MM.1S (cell line): ENCODE results near the gene C4BPB.

Source experiments
- DNase-seq: peaks from one replicate; pipeline ENCODE4 v3.0.0-alpha.2; 2015
- H2AFZ ChIP-seq: fragments of 300-600 bp; sonication (generic); 2 replicates; pipeline ENCODE4 v1.6.0; 2016; ENCODE audit warnings: antibody characterized with exemption, low read length
- H3F3A ChIP-seq: fragments of 300-600 bp; sonication (generic); 2 replicates; pipeline ENCODE4 v1.6.1; 2016; ENCODE audit warnings: mild to moderate bottlenecking, antibody characterized with exemption, low read length, moderate library complexity, mixed read lengths; ENCODE audit not compliant: insufficient read depth
- H3K27ac ChIP-seq: fragments of 300-600 bp; sonication (generic); 2 replicates; pipeline ENCODE4 v1.5.1; 2016; ENCODE audit warnings: mild to moderate bottlenecking, low read length
- H3K27me3 ChIP-seq: fragments of 300-600 bp; sonication (generic); replicated peaks from 2 replicates; pipeline ENCODE4 v1.6.0; 2016; ENCODE audit warnings: low read length; ENCODE audit not compliant: insufficient read depth
- H3K36me3 ChIP-seq: fragments of 300-600 bp; sonication (generic); replicated peaks from 2 replicates; pipeline ENCODE4 v1.6.1; 2016; ENCODE audit warnings: mild to moderate bottlenecking, low read length, mixed read lengths; ENCODE audit not compliant: insufficient read depth
- H3K4me1 ChIP-seq: fragments of 300-600 bp; sonication (generic); 2 replicates; pipeline ENCODE4 v1.6.1; 2016; ENCODE audit warnings: low read length, mixed read lengths
- H3K4me2 ChIP-seq: fragments of 300-600 bp; sonication (generic); 2 replicates; pipeline ENCODE4 v1.6.0; 2016; ENCODE audit warnings: low read depth, low read length
- H3K4me3 ChIP-seq: fragments of 300-600 bp; sonication (generic); 2 replicates; pipeline ENCODE4 v1.5.1; 2016; ENCODE audit warnings: low read length, mixed read lengths
- H3K79me2 ChIP-seq: fragments of 300-600 bp; sonication (generic); 2 replicates; pipeline ENCODE4 v1.6.1; 2016; ENCODE audit warnings: mixed run types, low read length, mixed read lengths
- H3K9ac ChIP-seq: fragments of 300-600 bp; sonication (generic); 2 replicates; pipeline ENCODE4 v1.6.1; 2016; ENCODE audit warnings: low read length, mixed read lengths
- H3K9me2 ChIP-seq: fragments of 300-600 bp; sonication (generic); replicated peaks from 2 replicates; pipeline ENCODE4 v1.6.1; 2016; ENCODE audit warnings: mild to moderate bottlenecking, low read length, mixed read lengths; ENCODE audit not compliant: insufficient read depth
- H3K9me3 ChIP-seq: fragments of 300-600 bp; sonication (generic); replicated peaks from 2 replicates; pipeline ENCODE4 v1.6.1; 2016; ENCODE audit warnings: mild to moderate bottlenecking, low read length, mixed read lengths; ENCODE audit not compliant: insufficient read depth
- H4K20me1 ChIP-seq: fragments of 300-600 bp; sonication (generic); 2 replicates; pipeline ENCODE4 v1.6.1; 2016; ENCODE audit warnings: mild to moderate bottlenecking, low read length, moderate library complexity, mixed read lengths; ENCODE audit not compliant: insufficient read depth
- EZH2 ChIP-seq: fragments of 300-600 bp; sonication (generic); optimal IDR thresholded peaks from 2 replicates; pipeline ENCODE3; 2017; ENCODE audit warnings: low read depth, mild to moderate bottlenecking, antibody characterized with exemption, low read length, mixed read lengths
- EZH2phosphoT487 ChIP-seq: fragments of 300-600 bp; sonication (generic); IDR thresholded peaks from 2 replicates; pipeline ENCODE4 v1.6.1; 2018; ENCODE audit warnings: antibody characterized with exemption, low read length
- TF ChIP-seq, protein P1 (sequence below): fragments of 300-600 bp; sonication (generic); IDR thresholded peaks from 2 replicates; pipeline ENCODE4 v1.5.1; 2016; ENCODE audit warnings: antibody characterized with exemption, low read length, mixed read lengths

The C4BPB gene

DNA sequence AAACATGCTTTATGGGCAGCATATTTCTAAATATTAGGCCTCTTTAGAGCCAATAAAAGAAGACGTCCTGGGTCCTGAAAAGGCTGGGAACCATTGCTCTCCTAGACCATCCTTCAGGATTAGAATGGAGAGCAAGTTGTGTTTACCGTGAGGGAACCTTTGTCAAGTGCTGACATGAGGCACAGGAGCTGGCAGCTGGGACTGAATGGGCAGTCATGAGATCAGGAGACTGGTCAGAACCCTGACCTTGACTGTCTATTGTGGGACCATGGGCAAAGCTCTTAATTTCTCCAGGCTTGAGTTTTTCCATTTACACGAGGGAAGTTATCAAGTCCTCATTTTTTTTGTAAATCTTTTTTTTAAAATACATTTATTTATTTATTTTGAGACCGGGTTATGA, 30.4 kb upstream of the C4BPB start:
- DNase-seq = no peak
- no peak overlapping the region for H3K4me3 ChIP-seq
- H3K36me3 ChIP-seq = no peaks in the 10 kb centered on the region
- no peak overlapping the region; the same call in 1 of the 2 replicates for H3K27ac ChIP-seq
- H3F3A ChIP-seq = peaks cover 30% of the 10 kb centered on the region
- H3K79me2 ChIP-seq = no peaks in the 10 kb centered on the region
- no peak overlapping the region for H3K4me2 ChIP-seq
- peaks cover 34% of the 10 kb centered on the region for H3K4me1 ChIP-seq
- H3K9ac ChIP-seq = no peak overlapping the region
- no peak for TF ChIP-seq EZH2phosphoT487
- H3K9me3 ChIP-seq = no peaks in the 10 kb centered on the region
- H3K9me2 ChIP-seq = no peaks in the 10 kb centered on the region
- H3K27me3 ChIP-seq = no peaks in the 10 kb centered on the region
- H2AFZ ChIP-seq = no peak overlapping the region
- no peaks in the 10 kb centered on the region for H4K20me1 ChIP-seq

DNA sequence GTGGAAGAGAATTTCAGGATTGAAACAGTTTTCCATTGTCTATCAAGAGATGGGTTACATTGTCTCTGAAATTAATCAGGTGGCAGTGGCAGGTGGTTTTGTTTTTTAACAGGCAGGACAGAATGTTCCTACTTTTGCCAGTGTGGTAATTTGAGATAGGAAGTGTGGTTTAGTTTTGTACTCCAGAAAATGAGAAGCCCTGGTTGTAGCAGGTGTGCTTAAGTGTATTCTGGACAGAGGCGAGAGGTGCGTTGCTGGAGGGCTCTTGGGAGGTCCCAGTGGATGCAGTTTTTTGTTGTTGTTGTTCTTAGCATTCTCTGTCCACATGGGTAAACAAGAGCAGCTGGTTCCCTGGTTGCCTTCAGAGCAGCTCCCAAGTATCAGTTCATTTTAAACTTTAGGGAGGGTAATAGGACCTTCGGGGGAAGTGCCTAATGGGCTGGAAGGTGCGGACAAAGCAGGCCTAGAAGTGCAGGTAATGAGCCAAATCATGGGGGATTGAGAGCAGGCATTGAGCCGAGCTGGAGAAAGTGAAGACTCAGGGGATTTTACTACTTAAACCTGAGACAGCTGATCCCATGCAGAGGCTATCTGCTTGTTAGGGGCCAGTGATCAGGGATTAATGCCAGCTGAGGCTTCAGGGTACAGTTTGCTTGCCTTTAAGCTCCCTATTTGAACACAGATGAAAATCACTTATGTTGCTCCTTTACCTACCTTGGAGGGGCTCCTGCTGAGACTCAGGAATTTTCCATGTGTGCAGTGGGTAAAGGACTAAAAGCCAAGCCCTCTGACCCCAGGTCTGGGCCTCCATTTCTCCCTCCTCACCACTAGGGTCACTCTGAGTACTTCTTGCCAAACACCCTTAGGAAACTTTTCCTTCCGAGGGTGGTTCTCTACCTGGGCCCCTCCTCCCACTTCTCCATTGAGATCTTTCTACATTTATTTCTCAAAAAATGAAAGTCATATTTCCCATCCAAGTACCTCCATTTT, 29.5 kb upstream of the C4BPB start:
- Histone ChIP-seq H3K9me3 (no peaks in the 10 kb centered on the region), H4K20me1 (no peaks in the 10 kb centered on the region), H3K4me1 (peaks cover 32% of the 10 kb centered on the region), H3K4me2 (peak overlapping the region; percentile 22; the same call in 1 of the 2 replicates), H3K27ac (peak overlapping the region; percentile 27; the same call in 1 of the 2 replicates), H3K4me3 (no peak overlapping the region), H3K27me3 (no peaks in the 10 kb centered on the region), H2AFZ (no peak overlapping the region), H3F3A (peaks cover 24% of the 10 kb centered on the region), H3K36me3 (no peaks in the 10 kb centered on the region), H3K79me2 (no peaks in the 10 kb centered on the region), H3K9me2 (no peaks in the 10 kb centered on the region), H3K9ac (no peak overlapping the region)
- no peak for TF ChIP-seq EZH2
- TF ChIP-seq, protein P1, sequence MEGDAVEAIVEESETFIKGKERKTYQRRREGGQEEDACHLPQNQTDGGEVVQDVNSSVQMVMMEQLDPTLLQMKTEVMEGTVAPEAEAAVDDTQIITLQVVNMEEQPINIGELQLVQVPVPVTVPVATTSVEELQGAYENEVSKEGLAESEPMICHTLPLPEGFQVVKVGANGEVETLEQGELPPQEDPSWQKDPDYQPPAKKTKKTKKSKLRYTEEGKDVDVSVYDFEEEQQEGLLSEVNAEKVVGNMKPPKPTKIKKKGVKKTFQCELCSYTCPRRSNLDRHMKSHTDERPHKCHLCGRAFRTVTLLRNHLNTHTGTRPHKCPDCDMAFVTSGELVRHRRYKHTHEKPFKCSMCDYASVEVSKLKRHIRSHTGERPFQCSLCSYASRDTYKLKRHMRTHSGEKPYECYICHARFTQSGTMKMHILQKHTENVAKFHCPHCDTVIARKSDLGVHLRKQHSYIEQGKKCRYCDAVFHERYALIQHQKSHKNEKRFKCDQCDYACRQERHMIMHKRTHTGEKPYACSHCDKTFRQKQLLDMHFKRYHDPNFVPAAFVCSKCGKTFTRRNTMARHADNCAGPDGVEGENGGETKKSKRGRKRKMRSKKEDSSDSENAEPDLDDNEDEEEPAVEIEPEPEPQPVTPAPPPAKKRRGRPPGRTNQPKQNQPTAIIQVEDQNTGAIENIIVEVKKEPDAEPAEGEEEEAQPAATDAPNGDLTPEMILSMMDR = peak; percentile 38
- peak; percentile 57 for DNase-seq

DNA sequence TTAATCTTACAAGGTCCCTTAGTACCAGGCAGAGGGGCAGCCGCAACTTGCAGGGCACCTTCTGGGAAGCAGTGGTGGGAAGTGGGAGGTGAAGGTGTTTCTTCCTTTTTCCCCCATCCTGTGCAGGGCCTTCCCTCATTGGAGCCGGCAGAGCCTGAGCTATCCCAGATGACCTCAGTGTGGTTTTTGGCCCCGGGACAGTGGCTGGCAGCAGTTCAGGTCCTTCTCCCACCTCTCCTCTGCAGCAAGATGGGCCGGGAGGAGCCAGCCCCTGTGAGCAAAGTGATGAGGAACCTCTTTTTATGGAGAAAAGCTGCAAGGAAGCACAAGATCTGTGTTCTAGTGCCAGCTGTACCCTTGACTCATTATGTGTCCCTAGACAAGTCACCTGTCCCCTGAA, 28.8 kb upstream of the C4BPB start:
- Histone ChIP-seq H3K9me2 (no peaks in the 10 kb centered on the region), H2AFZ (no peak overlapping the region), H3K4me3 (no peak overlapping the region), H4K20me1 (no peaks in the 10 kb centered on the region), H3K4me1 (peaks cover 25% of the 10 kb centered on the region), H3F3A (peaks cover 17% of the 10 kb centered on the region), H3K27me3 (no peaks in the 10 kb centered on the region), H3K4me2 (no peak overlapping the region), H3K9me3 (no peaks in the 10 kb centered on the region), H3K79me2 (no peaks in the 10 kb centered on the region), H3K9ac (no peak overlapping the region), H3K27ac (no peak overlapping the region), H3K36me3 (no peaks in the 10 kb centered on the region)
- TF ChIP-seq, protein P1 = no peak
- no peak for TF ChIP-seq EZH2
- DNase-seq = no peak

DNA sequence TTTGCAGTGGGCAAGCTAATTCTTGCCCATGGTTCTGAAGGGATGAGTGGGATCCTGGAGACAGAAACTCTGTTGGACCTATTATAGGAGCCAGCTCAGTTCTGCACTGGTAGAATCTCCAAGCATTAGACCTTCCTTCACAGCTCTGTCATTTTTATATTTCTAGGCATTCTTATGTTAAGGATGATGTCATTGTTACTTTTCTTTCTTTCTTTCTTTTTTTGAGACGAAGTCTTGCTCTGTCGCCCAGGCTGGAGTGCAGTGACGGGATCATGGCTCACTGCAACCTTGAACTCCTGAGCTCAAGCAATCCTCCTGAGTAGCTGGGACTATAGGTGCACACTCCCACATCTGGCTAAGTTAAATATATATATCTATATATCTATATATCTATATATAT, 28.1 kb upstream of the C4BPB start:
- Histone ChIP-seq H3K79me2 (no peaks in the 10 kb centered on the region), H3K4me1 (peaks cover 21% of the 10 kb centered on the region), H3K4me2 (no peak overlapping the region), H3K27me3 (no peaks in the 10 kb centered on the region), H2AFZ (no peak overlapping the region), H3K27ac (no peak overlapping the region), H3K9ac (no peak overlapping the region), H3F3A (peaks cover 16% of the 10 kb centered on the region), H4K20me1 (no peaks in the 10 kb centered on the region), H3K4me3 (no peak overlapping the region), H3K9me3 (no peaks in the 10 kb centered on the region), H3K36me3 (no peaks in the 10 kb centered on the region), H3K9me2 (no peaks in the 10 kb centered on the region)
- TF ChIP-seq EZH2 (no peak), EZH2phosphoT487 (no peak)
- TF ChIP-seq, protein P1 = no peak
- no peak for DNase-seq
